HFFc6 (cell line): ENCODE data around the gene UNC5C. TPM values are rescaled to one million over a fixed set of nuclear protein-coding genes. Genes with fewer than 3 reads are reported as not detected.
A peak's percentile ranks its signal among the peaks of the same experiment; 100 is the strongest.

Experiments used
- DNase-seq: peaks from one replicate; pipeline ENCODE4 v3.0.0-alpha.2; 2018
- H3K27ac Mint-ChIP-seq: 2 replicates; pipeline ENCODE4 v1.8.0; 2020; ENCODE audit warnings: mild to moderate bottlenecking, mixed read lengths
- H3K27me3 Mint-ChIP-seq: 2 replicates; pipeline ENCODE4 v1.8.0; 2021; ENCODE audit warnings: mild to moderate bottlenecking, moderate library complexity, mixed read lengths; ENCODE audit not compliant: insufficient read depth
- H3K36me3 Mint-ChIP-seq: 2 replicates; pipeline ENCODE4 v1.8.0; 2021; ENCODE audit warnings: low read depth, mixed read lengths
- H3K4me1 Mint-ChIP-seq: 2 replicates; pipeline ENCODE4 v1.8.0; 2020; ENCODE audit warnings: low read depth, mixed read lengths
- H3K4me3 Mint-ChIP-seq: 2 replicates; pipeline ENCODE4 v1.8.0; 2020; ENCODE audit warnings: mild to moderate bottlenecking, moderate library complexity, mixed read lengths
- H3K9me3 Mint-ChIP-seq: 2 replicates; pipeline ENCODE4 v1.8.0; 2020; ENCODE audit warnings: mild to moderate bottlenecking, mixed read lengths
- CTCF ChIP-seq: fragments of 200-600 bp; sonication (generic); IDR thresholded peaks from 2 replicates; pipeline ENCODE4 v1.5.0; 2021; ENCODE audit warnings: antibody characterized with exemption, mild to moderate bottlenecking
- total RNA-seq, 6 experiments: library from RNA; stranded (reverse); fragmentation: NEBNext Ultra II Directional; extraction: Animal tissue kit (Norgen Biotek cat#: 25700); gene quantifications; 2 replicates in 1 of 6; 3 replicates in 5 of 6; pipeline ENCODE4 v1.2.3, GENCODE V29; 2021

UNC5C gene
- total RNA-seq, 6 experiments from 2014 or later: not detected

GRCh38 chr4:95515589-95515988 lies 33.2 kb downstream of the UNC5C start:
- no peak overlapping the region for H3K4me3 Mint-ChIP-seq

GRCh38 chr4:95513022-95513421 lies 35.8 kb downstream of the UNC5C start:
- Mint-ChIP-seq H3K27ac (no peak overlapping the region), H3K4me1 (no peaks in the 10 kb centered on the region), H3K4me3 (no peak overlapping the region), H3K9me3 (peaks cover 13% of the 10 kb centered on the region), H3K27me3 (peaks cover 2% of the 10 kb centered on the region; the same call in 1 of the 2 replicates), H3K36me3 (no peaks in the 10 kb centered on the region)
- no peak for DNase-seq
- no peak for TF ChIP-seq CTCF

More at GRCh38 chr4:95515589-95515988, 33.2 kb downstream of the UNC5C start:
- no peak overlapping the region for H3K27ac Mint-ChIP-seq
- TF ChIP-seq CTCF: no peak
- H3K4me1 Mint-ChIP-seq: no peaks in the 10 kb centered on the region
- no peak for DNase-seq
- peaks cover 22% of the 10 kb centered on the region for H3K9me3 Mint-ChIP-seq
- H3K36me3 Mint-ChIP-seq: no peaks in the 10 kb centered on the region
- peaks cover 2% of the 10 kb centered on the region; the same call in 1 of the 2 replicates for H3K27me3 Mint-ChIP-seq

DNA sequence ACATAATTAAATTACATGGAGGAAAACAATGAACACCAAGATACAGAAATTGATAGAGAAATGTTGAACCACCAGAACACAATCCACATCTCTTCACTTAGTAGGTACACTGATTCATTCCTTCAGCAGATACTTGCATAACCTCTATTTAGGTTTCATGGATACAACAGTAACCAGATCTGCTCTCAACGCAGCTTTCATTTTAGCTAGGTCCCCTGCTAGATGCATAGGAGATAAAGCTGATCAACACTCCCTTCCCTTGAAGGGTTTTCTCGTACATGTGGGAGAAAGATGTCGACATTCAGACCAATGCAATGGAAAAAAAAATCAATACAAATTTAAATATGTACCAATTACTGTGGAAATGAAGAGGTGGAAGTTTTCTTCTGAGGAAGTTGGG lies 37.3 kb downstream of the UNC5C start:
- Mint-ChIP-seq H3K27ac (no peak overlapping the region), H3K4me1 (no peaks in the 10 kb centered on the region), H3K9me3 (peaks cover 5% of the 10 kb centered on the region), H3K4me3 (no peak overlapping the region), H3K27me3 (peaks cover 1% of the 10 kb centered on the region; the same call in 1 of the 2 replicates), H3K36me3 (no peaks in the 10 kb centered on the region)
- no peak for TF ChIP-seq CTCF
- no peak for DNase-seq

DNA sequence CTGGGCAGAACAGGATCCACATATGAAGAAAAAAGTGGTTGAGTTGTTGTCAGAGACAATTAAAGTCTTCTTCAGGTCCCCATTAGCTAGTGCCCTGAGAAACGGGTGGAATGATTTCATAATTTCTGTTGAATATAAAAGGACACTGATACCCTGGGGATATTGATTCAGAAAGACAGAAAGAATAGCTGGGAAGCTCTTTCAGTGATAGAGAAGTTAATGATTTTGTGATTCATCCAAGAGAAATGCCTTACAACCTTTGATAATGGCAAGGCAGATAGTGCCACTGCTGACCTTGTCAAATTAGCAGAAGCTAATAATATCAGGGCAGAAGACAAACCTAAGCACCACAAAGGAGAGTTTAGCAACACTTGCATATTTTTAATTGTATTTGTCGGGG lies 37.9 kb downstream of the UNC5C start:
- Mint-ChIP-seq H3K27ac (no peak overlapping the region), H3K4me3 (no peak overlapping the region), H3K4me1 (no peaks in the 10 kb centered on the region), H3K27me3 (no peaks in the 10 kb centered on the region), H3K9me3 (peaks cover 5% of the 10 kb centered on the region), H3K36me3 (no peaks in the 10 kb centered on the region)
- no peak for TF ChIP-seq CTCF
- DNase-seq: no peak

GRCh38 chr4:95510145-95510544 lies 38.6 kb downstream of the UNC5C start:
- peak; percentile 73 for TF ChIP-seq CTCF
- H3K9me3 Mint-ChIP-seq: peaks cover 11% of the 10 kb centered on the region
- no peaks in the 10 kb centered on the region for H3K36me3 Mint-ChIP-seq
- no peak overlapping the region for H3K4me3 Mint-ChIP-seq
- DNase-seq: no peak
- H3K27ac Mint-ChIP-seq: no peak overlapping the region
- no peaks in the 10 kb centered on the region for H3K4me1 Mint-ChIP-seq
- no peaks in the 10 kb centered on the region for H3K27me3 Mint-ChIP-seq

GRCh38 chr4:95508421-95508820 lies 40.4 kb downstream of the UNC5C start:
- H3K27ac Mint-ChIP-seq: no peak overlapping the region
- TF ChIP-seq CTCF: no peak
- H3K9me3 Mint-ChIP-seq: peaks cover 11% of the 10 kb centered on the region

More at GRCh38 chr4:95508421-95508820, 40.4 kb downstream of the UNC5C start:
- no peaks in the 10 kb centered on the region for H3K27me3 Mint-ChIP-seq
- DNase-seq: no peak
- H3K36me3 Mint-ChIP-seq: no peaks in the 10 kb centered on the region
- no peaks in the 10 kb centered on the region for H3K4me1 Mint-ChIP-seq
- no peak overlapping the region for H3K4me3 Mint-ChIP-seq
